Endothelial cell of umbilical vein (primary cell): ENCODE results near the gene HTRA1. TPM values are rescaled to one million over a fixed set of nuclear protein-coding genes. Genes with fewer than 3 reads are reported as not detected.

Experiments
- BruUV-seq: library from RNA; stranded (reverse); fragments of 400-500 nt; replicated peaks from 2 replicates; lab custom pipeline; 2021; lab: Mats Ljungman, UMichigan
- CTCF ChIA-PET: fragments of 300-600, 350-600 bp; sonication (Branson Sonifier 250); formaldehyde crosslinking; loops from one replicate; lab custom pipeline; 2021; ENCODE audit warnings: antibody characterized with exemption, inconsistent platforms; lab: Charles Lee
- POLR2A ChIA-PET: fragments of 300-600, 350-600 bp; sonication (Branson Sonifier 250); formaldehyde crosslinking; loops from one replicate; lab custom pipeline; 2021; ENCODE audit warnings: antibody characterized with exemption, inconsistent platforms; lab: Charles Lee
- DNase-seq: peaks from one replicate; pipeline ENCODE4 v3.0.0-alpha.2; 2011; ENCODE audit warnings: low read depth, low spot score
- FAIRE-seq: peaks from 2 replicates; lab custom pipeline; 2011; peaks lifted over from hg19 to GRCh38; lab: Jason Lieb, UNC
- H2AFZ ChIP-seq: 2 replicates; pipeline ENCODE4 v1.6.0; 2012; ENCODE audit warnings: low read depth, low read length, control low read depth, inconsistent platforms
- H3K27ac ChIP-seq: 2 replicates; pipeline ENCODE4 v1.5.1; 2011; ENCODE audit warnings: low read depth, mild to moderate bottlenecking, control low read depth, low read length, moderate library complexity; ENCODE audit not compliant: insufficient read depth
- H3K27me3 ChIP-seq, 2 experiments: 2 replicates each; pipeline versions ENCODE4 v1.6.0 to v1.6.1; 2011; ENCODE audit warnings: low read length in 2 of 2, mixed read lengths in 1 of 2; ENCODE audit not compliant: control insufficient read depth in 2 of 2, insufficient read depth in 2 of 2
- H3K36me3 ChIP-seq, 2 experiments: 2 replicates in 1 of 2; 3 replicates in 1 of 2; pipeline ENCODE4 v1.5.1; 2011; ENCODE audit warnings: low read length in 2 of 2, mild to moderate bottlenecking in 1 of 2, moderate library complexity in 1 of 2; ENCODE audit not compliant: control insufficient read depth in 2 of 2, insufficient read depth in 2 of 2; ENCODE audit errors: extremely low read depth in 1 of 2
- H3K4me1 ChIP-seq: 3 replicates; pipeline ENCODE4 v1.5.1; 2011; ENCODE audit warnings: mild to moderate bottlenecking, low read length; ENCODE audit not compliant: control insufficient read depth, insufficient read depth; ENCODE audit errors: extremely low read depth
- H3K4me2 ChIP-seq: 2 replicates; pipeline ENCODE4 v1.6.1; 2011; ENCODE audit warnings: low read length, control low read depth, mixed read lengths; ENCODE audit not compliant: insufficient read depth
- H3K4me3 ChIP-seq, 3 experiments: fragments of 200-600 bp in 1 of 3; sonication (generic), shearing (Covaris generic) in 1 of 3; replicated peaks in 1 of 3; 2 replicates each; pipeline ENCODE4 v1.5.1; 2011 to 2016; ENCODE audit warnings: control low read depth in 3 of 3, low read length in 3 of 3, mild to moderate bottlenecking in 2 of 3, inconsistent platforms in 1 of 3, low read depth in 1 of 3, moderate library complexity in 1 of 3; ENCODE audit not compliant: insufficient read depth in 1 of 3
- H3K79me2 ChIP-seq: 2 replicates; pipeline ENCODE4 v1.6.0; 2012; ENCODE audit warnings: low read length, inconsistent platforms; ENCODE audit not compliant: control insufficient read depth, insufficient read depth
- H3K9ac ChIP-seq: replicated peaks from 2 replicates; pipeline ENCODE3; 2011; ENCODE audit warnings: low read length, control low read depth; ENCODE audit not compliant: insufficient read depth; ENCODE audit errors: extremely low read depth
- H3K9me1 ChIP-seq: replicated peaks from 3 replicates; pipeline ENCODE4 v1.6.0; 2011; ENCODE audit warnings: mild to moderate bottlenecking, low read length; ENCODE audit not compliant: control insufficient read depth, insufficient read depth; ENCODE audit errors: extremely low read depth
- H3K9me3 ChIP-seq: replicated peaks from 2 replicates; pipeline ENCODE4 v1.5.1; 2012; ENCODE audit warnings: low read length, inconsistent platforms; ENCODE audit not compliant: control insufficient read depth, insufficient read depth
- H4K20me1 ChIP-seq: replicated peaks from 2 replicates; pipeline ENCODE3; 2011; ENCODE audit warnings: mild to moderate bottlenecking, low read length; ENCODE audit not compliant: control insufficient read depth, insufficient read depth; ENCODE audit errors: extremely low read depth
- CTCF ChIP-seq, 2 donors: IDR thresholded peaks; 1 replicate in 1 of 2; 2 replicates in 1 of 2; pipeline ENCODE4 v1.5.1; 2011; ENCODE audit warnings: low read length in 2 of 2, mild to moderate bottlenecking in 2 of 2, moderate library complexity in 2 of 2, control low read depth in 1 of 2, inconsistent platforms in 1 of 2, low read depth in 1 of 2; ENCODE audit not compliant: insufficient read depth in 1 of 2; ENCODE audit errors: extremely low read depth in 1 of 2
- EZH2 ChIP-seq: IDR thresholded peaks from 2 replicates; pipeline ENCODE4 v1.6.1; 2012; ENCODE audit warnings: borderline replicate concordance, low read depth, mild to moderate bottlenecking, moderate library complexity, low read length, inconsistent platforms; ENCODE audit not compliant: severe bottlenecking
- FOS ChIP-seq: IDR thresholded peaks from 2 replicates; pipeline ENCODE4 v1.6.1; 2011; ENCODE audit warnings: mild to moderate bottlenecking, low read length, moderate library complexity, borderline replicate concordance; ENCODE audit not compliant: insufficient read depth
- GATA2 ChIP-seq: IDR thresholded peaks from 2 replicates; pipeline ENCODE4 v1.7.0; 2011; ENCODE audit warnings: low read depth, mild to moderate bottlenecking, moderate library complexity, mixed read lengths, low read length; ENCODE audit not compliant: insufficient read length, insufficient read depth
- JUN ChIP-seq: IDR thresholded peaks from 2 replicates; pipeline ENCODE4 v1.6.1; 2011; ENCODE audit warnings: borderline replicate concordance, low read depth; ENCODE audit not compliant: insufficient read length, insufficient read depth
- MYC ChIP-seq: IDR thresholded peaks from one replicate; pipeline ENCODE4 v1.6.1; 2011; ENCODE audit warnings: mild to moderate bottlenecking, low read depth, low read length
- POLR2A ChIP-seq: IDR thresholded peaks from 2 replicates; pipeline ENCODE4 v1.6.1; 2012; ENCODE audit warnings: low read depth, mild to moderate bottlenecking, control low read depth, low read length
- POLR2AphosphoS5 ChIP-seq: IDR thresholded peaks from 2 replicates; pipeline ENCODE4 v1.6.1; 2012; ENCODE audit warnings: low read depth, mild to moderate bottlenecking, control low read depth, low read length, moderate library complexity; ENCODE audit not compliant: insufficient read depth
- dilution Hi-C: fragments of 300-500 bp; cut with MboI; formaldehyde crosslinking; loops from one replicate; pipeline ENCODE4 v1.15.0; 2019; ENCODE audit warnings: low sequenced_read_pairs; ENCODE audit not compliant: extremely low pct_ligation_motif_present
- intact Hi-C: fragments of 100-400 bp; cut with micrococcal nuclease; formaldehyde crosslinking; loops from one replicate; pipeline ENCODE4 v1.10.0; 2022
- polyA plus RNA-seq, 4 experiments: library from polyadenylated mRNA; depleted of rRNA in 3 of 4; stranded (reverse) in 3 of 4; unstranded in 1 of 4; fragments of >200 nt; gene quantifications; 2 replicates each; pipeline versions ENCODE4 v1.2.1 to v1.2.3, GENCODE V29; 2011 to 2012; ENCODE audit warnings: missing spikeins in 1 of 4
- total RNA-seq: library from RNA; stranded (reverse); gene quantifications from 2 replicates; pipeline ENCODE4 v1.2.3, GENCODE V29; 2021
- TF ChIP-seq, protein P1 (sequence below): IDR thresholded peaks from 2 replicates; pipeline ENCODE4 v1.6.1; 2011; ENCODE audit not compliant: insufficient read depth, insufficient read length

HTRA1 gene
- total and polyA plus RNA-seq, 2 donors (not counting 3 experiments of a cell fraction or from before 2014, with no cell fraction given), result 192 to 270 TPM

DNA sequence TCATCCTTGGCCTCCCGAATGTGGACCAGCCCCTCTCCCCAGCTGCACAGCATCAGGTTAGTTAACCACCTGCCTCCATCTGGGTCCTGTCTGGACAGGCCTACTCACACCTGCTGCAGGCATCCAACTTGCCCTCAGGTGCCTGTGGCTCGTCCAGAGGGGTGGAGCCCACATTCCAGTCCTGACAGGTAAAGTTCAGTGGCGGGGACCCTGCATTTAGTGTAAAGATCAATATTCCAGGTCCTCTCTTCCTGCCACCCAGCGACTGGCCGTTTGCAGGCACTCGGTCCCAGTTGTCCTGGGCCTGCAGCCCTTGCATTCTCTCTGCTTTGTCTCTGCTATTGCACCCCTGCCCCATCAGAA is 15.0 kb downstream of the HTRA1 start:
- FAIRE-seq (no peak), DNase-seq (no peak)
- Histone ChIP-seq H3K27ac (no peak overlapping the region), H3K4me3 (no peak overlapping the region), H3K9ac (no peak overlapping the region), H3K79me2 (peaks cover 6% of the 10 kb centered on the region), H3K9me3 (no peaks in the 10 kb centered on the region), H3K36me3 (no peaks in the 10 kb centered on the region), H3K4me2 (no peak overlapping the region), H4K20me1 (no peaks in the 10 kb centered on the region), H3K4me1 (peaks cover 38% of the 10 kb centered on the region), H2AFZ (no peak overlapping the region), H3K27me3 (no peaks in the 10 kb centered on the region), H3K9me1 (no peaks in the 10 kb centered on the region)
- dilution Hi-C loops, result no loop called here
- TF ChIP-seq CTCF (IDR thresholded peaks at IDR 0.05; ENCODE audit: extremely low read depth in 1 of 2, insufficient read depth in 1 of 2, low read depth in 1 of 2, low read length in 2 of 2) (no peak), FOS (no peak), JUN (no peak), POLR2A (no peak), POLR2AphosphoS5 (no peak), GATA2 (no peak), EZH2 (no peak), MYC (no peak)
- TF ChIP-seq, protein P1, sequence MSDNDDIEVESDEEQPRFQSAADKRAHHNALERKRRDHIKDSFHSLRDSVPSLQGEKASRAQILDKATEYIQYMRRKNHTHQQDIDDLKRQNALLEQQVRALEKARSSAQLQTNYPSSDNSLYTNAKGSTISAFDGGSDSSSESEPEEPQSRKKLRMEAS, result no peak
- intact Hi-C loops, result no loop called here
- ChIA-PET CTCF (no interaction called here), POLR2A (no interaction called here)
- BruUV-seq, result no TSS peak
